Measurements from ENCODE around the gene ALG14.

The ALG14 gene

GRCh38 chr1:94940738-94941137 lies 132.0 kb downstream of the ALG14 start:
- Histone ChIP-seq H3K9me2 (replicated peaks; ENCODE audit: control insufficient read depth, low read length) (no peaks in the 10 kb centered on the region), H3K36me3 (ENCODE audit: control insufficient read depth, low read length) (no peaks in the 10 kb centered on the region), H3K27me3 (ENCODE audit: control insufficient read depth, low read length) (peaks cover 12% of the 10 kb centered on the region), H3K79me2 (ENCODE audit: control insufficient read depth, low read length) (no peaks in the 10 kb centered on the region), H4K20me1 (ENCODE audit: control insufficient read depth, insufficient read depth, low read depth, low read length) (no peaks in the 10 kb centered on the region), H3K4me2 (ENCODE audit: low read length) (no peak overlapping the region), H3K4me1 (ENCODE audit: control insufficient read depth, low read length) (no peaks in the 10 kb centered on the region), H3K27ac (ENCODE audit: low read depth, low read length) (no peak overlapping the region), H3K9me3 (ENCODE audit: control insufficient read depth, insufficient read depth, low read length) (no peaks in the 10 kb centered on the region), H3F3A (ENCODE audit: control insufficient read depth, insufficient read depth) (no peaks in the 10 kb centered on the region), H3K4me3 (ENCODE audit: low read length) (no peak overlapping the region)
- TF ChIP-seq CTCF (IDR thresholded peaks at IDR 0.05; ENCODE audit: low read depth, low read length, poor library complexity, severe bottlenecking) (no peak), EZH2phosphoT487 (IDR thresholded peaks at IDR 0.05; ENCODE audit: borderline replicate concordance, low read length) (no peak)

GRCh38 chr1:94937820-94938219 lies 134.9 kb downstream of the ALG14 start:
- Histone ChIP-seq H3K4me2 (ENCODE audit: low read length) (no peak overlapping the region), H3K79me2 (ENCODE audit: control insufficient read depth, low read length) (no peaks in the 10 kb centered on the region), H3F3A (ENCODE audit: control insufficient read depth, insufficient read depth) (no peaks in the 10 kb centered on the region), H3K27ac (ENCODE audit: low read depth, low read length) (no peak overlapping the region), H3K9me3 (ENCODE audit: control insufficient read depth, insufficient read depth, low read length) (no peaks in the 10 kb centered on the region), H3K4me3 (ENCODE audit: low read length) (no peak overlapping the region), H3K36me3 (ENCODE audit: control insufficient read depth, low read length) (no peaks in the 10 kb centered on the region), H4K20me1 (ENCODE audit: control insufficient read depth, insufficient read depth, low read depth, low read length) (no peaks in the 10 kb centered on the region), H3K27me3 (ENCODE audit: control insufficient read depth, low read length) (0 out of 2 replicates have a peak, but pooled peaks cover 3% of the 10 kb centered on the region), H3K9me2 (replicated peaks; ENCODE audit: control insufficient read depth, low read length) (no peaks in the 10 kb centered on the region), H3K4me1 (ENCODE audit: control insufficient read depth, low read length) (no peaks in the 10 kb centered on the region)
- TF ChIP-seq CTCF (IDR thresholded peaks at IDR 0.05; ENCODE audit: low read depth, low read length, poor library complexity, severe bottlenecking) (no peak), EZH2phosphoT487 (IDR thresholded peaks at IDR 0.05; ENCODE audit: borderline replicate concordance, low read length) (no peak)

- Histone ChIP-seq H3K27ac (ENCODE audit: low read depth, low read length) (no peak overlapping the region), H3K9me3 (ENCODE audit: control insufficient read depth, insufficient read depth, low read length) (no peaks in the 10 kb centered on the region), H3K4me2 (ENCODE audit: low read length) (no peak overlapping the region), H3K27me3 (ENCODE audit: control insufficient read depth, low read length) (no peaks in the 10 kb centered on the region), H3K79me2 (ENCODE audit: control insufficient read depth, low read length) (no peaks in the 10 kb centered on the region), H3K4me1 (ENCODE audit: control insufficient read depth, low read length) (no peaks in the 10 kb centered on the region), H3K36me3 (ENCODE audit: control insufficient read depth, low read length) (no peaks in the 10 kb centered on the region), H3F3A (ENCODE audit: control insufficient read depth, insufficient read depth) (no peaks in the 10 kb centered on the region), H3K9me2 (replicated peaks; ENCODE audit: control insufficient read depth, low read length) (no peaks in the 10 kb centered on the region), H4K20me1 (ENCODE audit: control insufficient read depth, insufficient read depth, low read depth, low read length) (no peaks in the 10 kb centered on the region), H3K4me3 (ENCODE audit: low read length) (no peak overlapping the region)
- no peak for TF ChIP-seq EZH2phosphoT487 (IDR thresholded peaks at IDR 0.05; ENCODE audit: borderline replicate concordance, low read length)
- TF ChIP-seq CTCF (IDR thresholded peaks at IDR 0.05; ENCODE audit: low read depth, low read length, poor library complexity, severe bottlenecking), result no peak
Observed at GRCh38 chr1:94936861-94937620, 135.7 kb downstream of the ALG14 start.

All from DOHH2 (cell line).